GM23338 (cell line): ENCODE measurements around the gene PTPRB. TPM values are rescaled to one million over a fixed set of nuclear protein-coding genes. Genes with fewer than 3 reads are reported as not detected.

Experiments
- ATAC-seq: fragments of 200-7000 bp; cut with Tn5 transposase; 3 replicates; pipeline ENCODE4 v1.9.1; 2020
- DNase-seq: peaks from one replicate; pipeline ENCODE4 v3.0.0-alpha.2; 2015; ENCODE audit warnings: low spot score
- H2AFZ ChIP-seq: fragments of 200-600 bp; sonication (generic); 2 replicates; pipeline ENCODE4 v1.8.0; 2016; ENCODE audit warnings: antibody characterized with exemption, mild to moderate bottlenecking, moderate library complexity
- H3F3A ChIP-seq: fragments of 200-600 bp; sonication (generic); replicated peaks from 2 replicates; pipeline ENCODE4 v1.8.0; 2017; ENCODE audit warnings: antibody characterized with exemption, mixed run types, low read depth
- H3K27ac ChIP-seq: fragments of 200-600 bp; sonication (generic); 2 replicates; pipeline ENCODE4 v1.6.1; 2016; ENCODE audit warnings: low read depth
- H3K27me3 ChIP-seq: fragments of 200-600 bp; sonication (generic); 2 replicates; pipeline ENCODE4 v1.8.0; 2016; ENCODE audit warnings: mild to moderate bottlenecking, mixed run types, moderate library complexity; ENCODE audit not compliant: insufficient read depth
- H3K36me3 ChIP-seq: fragments of 200-600 bp; sonication (generic); 2 replicates; pipeline ENCODE4 v1.8.0; 2016; ENCODE audit warnings: mild to moderate bottlenecking; ENCODE audit not compliant: insufficient read depth
- H3K4me1 ChIP-seq: fragments of 200-600 bp; sonication (generic); 2 replicates; pipeline ENCODE4 v1.8.0; 2016; ENCODE audit warnings: mild to moderate bottlenecking, moderate library complexity; ENCODE audit not compliant: insufficient read depth
- H3K4me2 ChIP-seq: fragments of 200-600 bp; sonication (generic); 2 replicates; pipeline ENCODE4 v1.7.1; 2017; ENCODE audit warnings: mixed run types
- H3K4me3 ChIP-seq: fragments of 200-600 bp; sonication (generic); 2 replicates; pipeline ENCODE4 v1.6.1; 2016; ENCODE audit warnings: mixed run types
- H3K79me2 ChIP-seq: fragments of 200-600 bp; sonication (generic); replicated peaks from 2 replicates; pipeline ENCODE4 v1.8.0; 2017; ENCODE audit warnings: mild to moderate bottlenecking; ENCODE audit not compliant: insufficient read depth
- H3K9me2 ChIP-seq: fragments of 200-600 bp; sonication (generic); 2 replicates; pipeline ENCODE4 v1.8.0; 2017; ENCODE audit not compliant: insufficient read depth
- H4K20me1 ChIP-seq: fragments of 200-600 bp; sonication (generic); replicated peaks from 2 replicates; pipeline ENCODE4 v1.8.0; 2017; ENCODE audit warnings: mild to moderate bottlenecking; ENCODE audit not compliant: insufficient read depth
- H3K27ac Mint-ChIP-seq: 2 replicates; pipeline ENCODE4 v1.8.0; 2020; ENCODE audit warnings: inconsistent platforms, mild to moderate bottlenecking, moderate library complexity, mixed read lengths
- H3K27me3 Mint-ChIP-seq: 3 replicates; pipeline ENCODE4 v1.8.0; 2022; ENCODE audit warnings: low read depth, mild to moderate bottlenecking, moderate library complexity, mixed read lengths, inconsistent platforms; ENCODE audit not compliant: insufficient read depth, poor library complexity
- H3K36me3 Mint-ChIP-seq: 3 replicates; pipeline ENCODE4 v1.8.0; 2021; ENCODE audit warnings: low read depth, mild to moderate bottlenecking, inconsistent platforms, moderate library complexity, mixed read lengths
- H3K4me1 Mint-ChIP-seq: 3 replicates; pipeline ENCODE4 v1.8.0; 2020; ENCODE audit warnings: mild to moderate bottlenecking, inconsistent platforms, mixed read lengths
- H3K4me3 Mint-ChIP-seq: 3 replicates; pipeline ENCODE4 v1.8.0; 2021; ENCODE audit warnings: moderate library complexity, mild to moderate bottlenecking, inconsistent platforms, mixed read lengths
- H3K9me3 Mint-ChIP-seq: 3 replicates; pipeline ENCODE4 v1.8.0; 2020; ENCODE audit warnings: moderate library complexity, mild to moderate bottlenecking, inconsistent platforms, mixed read lengths
- CREB1 ChIP-seq: fragments of 250-450 bp; sonication (Bioruptor Pico); IDR thresholded peaks from 2 replicates; pipeline ENCODE4 v1.5.0; 2020; ENCODE audit warnings: low read depth, mild to moderate bottlenecking, moderate library complexity
- EZH2 ChIP-seq: fragments of 200-600 bp; sonication (generic); IDR thresholded peaks from one replicate; pipeline ENCODE4 v1.8.0; 2017; ENCODE audit warnings: antibody characterized with exemption, mild to moderate bottlenecking, low read depth; ENCODE audit not compliant: unreplicated experiment
- EZH2phosphoT487 ChIP-seq: fragments of 200-600 bp; sonication (generic); IDR thresholded peaks from one replicate; pipeline ENCODE4 v1.8.1; 2018; ENCODE audit warnings: antibody characterized with exemption; ENCODE audit not compliant: unreplicated experiment
- JUNB ChIP-seq: IDR thresholded peaks from one replicate; pipeline ENCODE4 v1.6.1; 2016; ENCODE audit warnings: antibody characterized with exemption; ENCODE audit not compliant: unreplicated experiment
- NANOG ChIP-seq: IDR thresholded peaks from 2 replicates; pipeline ENCODE4 v1.6.1; 2016; ENCODE audit warnings: antibody characterized with exemption, borderline replicate concordance
- POLR2AphosphoS5 ChIP-seq: IDR thresholded peaks from 2 replicates; pipeline ENCODE4 v1.6.1; 2016; ENCODE audit warnings: antibody characterized with exemption, low read depth
- REST ChIP-seq: IDR thresholded peaks from one replicate; pipeline ENCODE4 v1.6.1; 2018; ENCODE audit warnings: antibody characterized with exemption; ENCODE audit not compliant: unreplicated experiment
- STAT1 ChIP-seq: IDR thresholded peaks from one replicate; pipeline ENCODE4 v1.6.1; 2016; ENCODE audit warnings: antibody characterized with exemption; ENCODE audit not compliant: unreplicated experiment
- ZNF114 ChIP-seq: fragments of 250-450 bp; sonication (Bioruptor Pico); IDR thresholded peaks from 2 replicates; pipeline ENCODE4 v1.5.0; 2020; ENCODE audit warnings: mild to moderate bottlenecking, moderate library complexity
- ZNF331 ChIP-seq: fragments of 250-450 bp; sonication (Bioruptor Pico); IDR thresholded peaks from 2 replicates; pipeline ENCODE4 v1.5.0; 2020; ENCODE audit warnings: low read depth, mild to moderate bottlenecking, moderate library complexity
- polyA plus RNA-seq: library from polyadenylated mRNA; unstranded; fragments of >200 nt; fragmentation: Nextera tagmentation; extraction: Ambion mirVana; gene quantifications from 2 replicates; pipeline ENCODE4 v1.2.1, GENCODE V29; 2016
- total RNA-seq: library from RNA; depleted of rRNA; stranded (reverse); fragments of >200 nt; shearing (Covaris generic); gene quantifications from 2 replicates; pipeline ENCODE4 v1.2.3, GENCODE V29; 2014
- TF ChIP-seq, protein P1 (sequence below), 2 experiments: fragments of 200-600 bp in 1 of 2; sonication (generic) in 1 of 2; conservative IDR thresholded peaks; 2 replicates each; pipeline versions ENCODE4 v1.5.1 to v1.6.1; 2016 to 2017; ENCODE audit warnings: antibody characterized with exemption in 2 of 2, low read depth in 2 of 2, mild to moderate bottlenecking in 2 of 2, moderate library complexity in 1 of 2
- TF ChIP-seq, protein P2 (sequence below): fragments of 250-450 bp; sonication (Bioruptor Pico); IDR thresholded peaks from 2 replicates; pipeline ENCODE4 v1.5.0; 2020; ENCODE audit warnings: mild to moderate bottlenecking, moderate library complexity
- TF ChIP-seq, protein P3 (sequence below): IDR thresholded peaks from 2 replicates; pipeline ENCODE4 v1.6.1; 2016; ENCODE audit warnings: antibody characterized with exemption

PTPRB gene
- total and polyA plus RNA-seq, 2 experiments from 2014 or later, result 0.13 to 1.7 TPM

- H3K9me2 ChIP-seq, result peaks cover 11% of the 10 kb centered on the region
- no peak overlapping the region for H3K4me2 ChIP-seq
- Mint-ChIP-seq H3K36me3 (no peaks in the 10 kb centered on the region), H3K27me3 (no peaks in the 10 kb centered on the region), H3K4me1 (no peaks in the 10 kb centered on the region), H3K27ac (no peak overlapping the region), H3K4me3 (no peak overlapping the region), H3K9me3 (no peaks in the 10 kb centered on the region; the same call in 2 of the 3 replicates)
- DNase-seq, result no peak
- no peaks in the 10 kb centered on the region for H3F3A ChIP-seq
- no peak overlapping the region for H3K4me3 ChIP-seq
- H2AFZ ChIP-seq, result no peak overlapping the region
- H3K4me1 ChIP-seq, result no peaks in the 10 kb centered on the region
- no peaks in the 10 kb centered on the region for H3K79me2 ChIP-seq
- no peaks in the 10 kb centered on the region for H4K20me1 ChIP-seq
- H3K36me3 ChIP-seq, result no peaks in the 10 kb centered on the region
- H3K27me3 ChIP-seq, result no peaks in the 10 kb centered on the region
- no peak for ATAC-seq
- H3K27ac ChIP-seq, result no peak overlapping the region
- TF ChIP-seq EZH2 (no peak), STAT1 (no peak), ZNF114 (CRISPR knock-in tag) (no peak), REST (no peak), JUNB (no peak), ZNF331 (no peak), POLR2AphosphoS5 (no peak), EZH2phosphoT487 (no peak), NANOG (no peak), CREB1 (no peak)
- TF ChIP-seq, protein P1, sequence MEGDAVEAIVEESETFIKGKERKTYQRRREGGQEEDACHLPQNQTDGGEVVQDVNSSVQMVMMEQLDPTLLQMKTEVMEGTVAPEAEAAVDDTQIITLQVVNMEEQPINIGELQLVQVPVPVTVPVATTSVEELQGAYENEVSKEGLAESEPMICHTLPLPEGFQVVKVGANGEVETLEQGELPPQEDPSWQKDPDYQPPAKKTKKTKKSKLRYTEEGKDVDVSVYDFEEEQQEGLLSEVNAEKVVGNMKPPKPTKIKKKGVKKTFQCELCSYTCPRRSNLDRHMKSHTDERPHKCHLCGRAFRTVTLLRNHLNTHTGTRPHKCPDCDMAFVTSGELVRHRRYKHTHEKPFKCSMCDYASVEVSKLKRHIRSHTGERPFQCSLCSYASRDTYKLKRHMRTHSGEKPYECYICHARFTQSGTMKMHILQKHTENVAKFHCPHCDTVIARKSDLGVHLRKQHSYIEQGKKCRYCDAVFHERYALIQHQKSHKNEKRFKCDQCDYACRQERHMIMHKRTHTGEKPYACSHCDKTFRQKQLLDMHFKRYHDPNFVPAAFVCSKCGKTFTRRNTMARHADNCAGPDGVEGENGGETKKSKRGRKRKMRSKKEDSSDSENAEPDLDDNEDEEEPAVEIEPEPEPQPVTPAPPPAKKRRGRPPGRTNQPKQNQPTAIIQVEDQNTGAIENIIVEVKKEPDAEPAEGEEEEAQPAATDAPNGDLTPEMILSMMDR (conservative IDR thresholded peaks at IDR 0.05; ENCODE audit: low read depth in 2 of 2), result no peak
- TF ChIP-seq, protein P2, sequence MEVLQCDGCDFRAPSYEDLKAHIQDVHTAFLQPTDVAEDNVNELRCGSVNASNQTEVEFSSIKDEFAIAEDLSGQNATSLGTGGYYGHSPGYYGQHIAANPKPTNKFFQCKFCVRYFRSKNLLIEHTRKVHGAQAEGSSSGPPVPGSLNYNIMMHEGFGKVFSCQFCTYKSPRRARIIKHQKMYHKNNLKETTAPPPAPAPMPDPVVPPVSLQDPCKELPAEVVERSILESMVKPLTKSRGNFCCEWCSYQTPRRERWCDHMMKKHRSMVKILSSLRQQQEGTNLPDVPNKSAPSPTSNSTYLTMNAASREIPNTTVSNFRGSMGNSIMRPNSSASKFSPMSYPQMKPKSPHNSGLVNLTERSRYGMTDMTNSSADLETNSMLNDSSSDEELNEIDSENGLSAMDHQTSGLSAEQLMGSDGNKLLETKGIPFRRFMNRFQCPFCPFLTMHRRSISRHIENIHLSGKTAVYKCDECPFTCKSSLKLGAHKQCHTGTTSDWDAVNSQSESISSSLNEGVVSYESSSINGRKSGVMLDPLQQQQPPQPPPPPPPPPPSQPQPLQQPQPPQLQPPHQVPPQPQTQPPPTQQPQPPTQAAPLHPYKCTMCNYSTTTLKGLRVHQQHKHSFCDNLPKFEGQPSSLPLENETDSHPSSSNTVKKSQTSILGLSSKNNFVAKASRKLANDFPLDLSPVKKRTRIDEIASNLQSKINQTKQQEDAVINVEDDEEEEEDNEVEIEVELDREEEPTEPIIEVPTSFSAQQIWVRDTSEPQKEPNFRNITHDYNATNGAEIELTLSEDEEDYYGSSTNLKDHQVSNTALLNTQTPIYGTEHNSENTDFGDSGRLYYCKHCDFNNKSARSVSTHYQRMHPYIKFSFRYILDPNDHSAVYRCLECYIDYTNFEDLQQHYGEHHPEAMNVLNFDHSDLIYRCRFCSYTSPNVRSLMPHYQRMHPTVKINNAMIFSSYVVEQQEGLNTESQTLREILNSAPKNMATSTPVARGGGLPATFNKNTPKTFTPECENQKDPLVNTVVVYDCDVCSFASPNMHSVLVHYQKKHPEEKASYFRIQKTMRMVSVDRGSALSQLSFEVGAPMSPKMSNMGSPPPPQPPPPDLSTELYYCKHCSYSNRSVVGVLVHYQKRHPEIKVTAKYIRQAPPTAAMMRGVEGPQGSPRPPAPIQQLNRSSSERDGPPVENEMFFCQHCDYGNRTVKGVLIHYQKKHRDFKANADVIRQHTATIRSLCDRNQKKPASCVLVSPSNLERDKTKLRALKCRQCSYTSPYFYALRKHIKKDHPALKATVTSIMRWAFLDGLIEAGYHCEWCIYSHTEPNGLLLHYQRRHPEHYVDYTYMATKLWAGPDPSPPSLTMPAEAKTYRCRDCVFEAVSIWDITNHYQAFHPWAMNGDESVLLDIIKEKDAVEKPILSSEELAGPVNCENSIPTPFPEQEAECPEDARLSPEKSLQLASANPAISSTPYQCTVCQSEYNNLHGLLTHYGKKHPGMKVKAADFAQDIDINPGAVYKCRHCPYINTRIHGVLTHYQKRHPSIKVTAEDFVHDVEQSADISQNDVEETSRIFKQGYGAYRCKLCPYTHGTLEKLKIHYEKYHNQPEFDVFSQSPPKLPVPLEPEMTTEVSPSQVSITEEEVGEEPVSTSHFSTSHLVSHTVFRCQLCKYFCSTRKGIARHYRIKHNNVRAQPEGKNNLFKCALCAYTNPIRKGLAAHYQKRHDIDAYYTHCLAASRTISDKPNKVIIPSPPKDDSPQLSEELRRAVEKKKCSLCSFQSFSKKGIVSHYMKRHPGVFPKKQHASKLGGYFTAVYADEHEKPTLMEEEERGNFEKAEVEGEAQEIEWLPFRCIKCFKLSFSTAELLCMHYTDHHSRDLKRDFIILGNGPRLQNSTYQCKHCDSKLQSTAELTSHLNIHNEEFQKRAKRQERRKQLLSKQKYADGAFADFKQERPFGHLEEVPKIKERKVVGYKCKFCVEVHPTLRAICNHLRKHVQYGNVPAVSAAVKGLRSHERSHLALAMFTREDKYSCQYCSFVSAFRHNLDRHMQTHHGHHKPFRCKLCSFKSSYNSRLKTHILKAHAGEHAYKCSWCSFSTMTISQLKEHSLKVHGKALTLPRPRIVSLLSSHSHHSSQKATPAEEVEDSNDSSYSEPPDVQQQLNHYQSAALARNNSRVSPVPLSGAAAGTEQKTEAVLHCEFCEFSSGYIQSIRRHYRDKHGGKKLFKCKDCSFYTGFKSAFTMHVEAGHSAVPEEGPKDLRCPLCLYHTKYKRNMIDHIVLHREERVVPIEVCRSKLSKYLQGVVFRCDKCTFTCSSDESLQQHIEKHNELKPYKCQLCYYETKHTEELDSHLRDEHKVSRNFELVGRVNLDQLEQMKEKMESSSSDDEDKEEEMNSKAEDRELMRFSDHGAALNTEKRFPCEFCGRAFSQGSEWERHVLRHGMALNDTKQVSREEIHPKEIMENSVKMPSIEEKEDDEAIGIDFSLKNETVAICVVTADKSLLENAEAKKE (CRISPR knock-in tag), result no peak
- TF ChIP-seq, protein P3, sequence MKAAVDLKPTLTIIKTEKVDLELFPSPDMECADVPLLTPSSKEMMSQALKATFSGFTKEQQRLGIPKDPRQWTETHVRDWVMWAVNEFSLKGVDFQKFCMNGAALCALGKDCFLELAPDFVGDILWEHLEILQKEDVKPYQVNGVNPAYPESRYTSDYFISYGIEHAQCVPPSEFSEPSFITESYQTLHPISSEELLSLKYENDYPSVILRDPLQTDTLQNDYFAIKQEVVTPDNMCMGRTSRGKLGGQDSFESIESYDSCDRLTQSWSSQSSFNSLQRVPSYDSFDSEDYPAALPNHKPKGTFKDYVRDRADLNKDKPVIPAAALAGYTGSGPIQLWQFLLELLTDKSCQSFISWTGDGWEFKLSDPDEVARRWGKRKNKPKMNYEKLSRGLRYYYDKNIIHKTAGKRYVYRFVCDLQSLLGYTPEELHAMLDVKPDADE, result no peak
Measured at GRCh38 chr12:70536650-70537049, 100.6 kb downstream of the PTPRB start.
